HG02973 (cell line): ENCODE data around the gene ITPK1.

Experiments used
- ATAC-seq: cut with Tn5 transposase; IDR thresholded peaks from one replicate; pipeline ENCODE4 v1.9.1; 2021; ENCODE audit warnings: moderate library complexity; ENCODE audit not compliant: unreplicated experiment

Gene ITPK1

GRCh38 chr14:93012951-93013719 lies 102.6 kb downstream of the ITPK1 start:
- ATAC-seq = no peak

- ATAC-seq = no peak
These were observed 103.2 kb downstream of the ITPK1 start for GRCh38 chr14:93012506-93012905.

- no peak for ATAC-seq
These were observed 103.9 kb downstream of the ITPK1 start for GRCh38 chr14:93011650-93012325.

GRCh38 chr14:93011141-93011529 lies 104.6 kb downstream of the ITPK1 start:
- no peak for ATAC-seq

GRCh38 chr14:93010522-93011140 lies 105.1 kb downstream of the ITPK1 start:
- ATAC-seq = no peak

- ATAC-seq = no peak
These were observed 105.6 kb downstream of the ITPK1 start for GRCh38 chr14:93010130-93010499.

GRCh38 chr14:93009471-93010129 lies 106.1 kb downstream of the ITPK1 start:
- ATAC-seq = no peak

- no peak for ATAC-seq
These were observed 107.3 kb downstream of the ITPK1 start for GRCh38 chr14:93008381-93008780.

- ATAC-seq = no peak
These were observed 108.3 kb downstream of the ITPK1 start for GRCh38 chr14:93007225-93007997.

GRCh38 chr14:93006567-93007051 lies 109.1 kb downstream of the ITPK1 start:
- ATAC-seq = no peak

- ATAC-seq = no peak
These were observed 109.9 kb downstream of the ITPK1 start for GRCh38 chr14:93005838-93006237.

GRCh38 chr14:93005135-93005813 lies 110.5 kb downstream of the ITPK1 start:
- ATAC-seq = no peak

GRCh38 chr14:93004699-93005082 lies 111.0 kb downstream of the ITPK1 start:
- ATAC-seq = no peak

GRCh38 chr14:93003945-93004698 lies 111.6 kb downstream of the ITPK1 start:
- ATAC-seq = no peak

- ATAC-seq = no peak
These were observed 112.8 kb downstream of the ITPK1 start for GRCh38 chr14:93002851-93003298.

GRCh38 chr14:93002049-93002448 lies 113.7 kb downstream of the ITPK1 start:
- ATAC-seq = no peak

- no peak for ATAC-seq
These were observed 116.8 kb downstream of the ITPK1 start for GRCh38 chr14:92998946-92999345.

GRCh38 chr14:92997343-92998061 lies 118.2 kb downstream of the ITPK1 start:
- ATAC-seq = no peak

- no peak for ATAC-seq
These were observed 120.1 kb downstream of the ITPK1 start for GRCh38 chr14:92995620-92996019.
